Loucy (cell line): Measurements from ENCODE around the gene OR52I1.

ENCODE experiments used
- H2AFZ ChIP-seq: fragments of 200-600 bp; sonication (generic); 2 replicates; pipeline ENCODE4 v1.6.0; 2016; ENCODE audit warnings: antibody characterized with exemption, mild to moderate bottlenecking, low read length, moderate library complexity
- H3F3A ChIP-seq: fragments of 200-600 bp; 2 replicates; pipeline ENCODE4 v1.6.0; 2016; ENCODE audit warnings: antibody characterized with exemption, low read depth, mild to moderate bottlenecking
- H3K27me3 ChIP-seq: fragments of 200-600 bp; sonication (generic); 2 replicates; pipeline ENCODE4 v1.6.1; 2014; ENCODE audit warnings: low read length, mild to moderate bottlenecking; ENCODE audit not compliant: insufficient read depth, poor library complexity, severe bottlenecking
- H3K36me3 ChIP-seq: fragments of 200-600 bp; sonication (generic); 2 replicates; pipeline ENCODE4 v1.6.1; 2016; ENCODE audit warnings: low read length; ENCODE audit not compliant: insufficient read depth
- H3K4me1 ChIP-seq: fragments of 200-600 bp; sonication (generic); 2 replicates; pipeline ENCODE4 v1.5.1; 2014; ENCODE audit warnings: low read length, mild to moderate bottlenecking; ENCODE audit not compliant: insufficient read depth, poor library complexity, severe bottlenecking
- H3K4me2 ChIP-seq: fragments of 200-600 bp; sonication (generic); 2 replicates; pipeline ENCODE4 v1.6.0; 2014; ENCODE audit warnings: antibody characterized with exemption, low read length, low read depth, mild to moderate bottlenecking; ENCODE audit not compliant: poor library complexity, severe bottlenecking
- H3K4me3 ChIP-seq: fragments of 200-600 bp; sonication (generic); 2 replicates; pipeline ENCODE4 v1.5.1; 2014; ENCODE audit warnings: low read length, mild to moderate bottlenecking, mixed read lengths; ENCODE audit not compliant: poor library complexity, severe bottlenecking
- H3K79me2 ChIP-seq: fragments of 200-600 bp; sonication (generic); 2 replicates; pipeline ENCODE4 v1.6.1; 2014; ENCODE audit warnings: low read length; ENCODE audit not compliant: insufficient read depth
- H3K9ac ChIP-seq: fragments of 200-600 bp; sonication (generic); 2 replicates; pipeline ENCODE4 v1.6.0; 2014; ENCODE audit warnings: mild to moderate bottlenecking, low read depth, low read length, moderate library complexity; ENCODE audit not compliant: poor library complexity, severe bottlenecking
- H3K9me2 ChIP-seq: fragments of 200-600 bp; sonication (generic); replicated peaks from 2 replicates; pipeline ENCODE4 v1.6.1; 2016; ENCODE audit warnings: low read depth, low read length, mixed read lengths
- H3K9me3 ChIP-seq: fragments of 200-600 bp; sonication (generic); 2 replicates; pipeline ENCODE4 v1.6.1; 2014; ENCODE audit warnings: mild to moderate bottlenecking, antibody characterized with exemption, low read length, low read depth; ENCODE audit not compliant: insufficient read depth
- H4K20me1 ChIP-seq: fragments of 200-600 bp; sonication (generic); 2 replicates; pipeline ENCODE4 v1.6.0; 2014; ENCODE audit warnings: antibody characterized with exemption, low read length, mild to moderate bottlenecking; ENCODE audit not compliant: insufficient read depth, poor library complexity, severe bottlenecking
- EZH2phosphoT487 ChIP-seq: fragments of 200-600 bp; IDR thresholded peaks from 2 replicates; pipeline ENCODE4 v1.6.1; 2018; ENCODE audit warnings: antibody characterized with exemption, mild to moderate bottlenecking, moderate library complexity, borderline replicate concordance
- TF ChIP-seq, protein P1 (sequence below): fragments of 200-600 bp; sonication (generic); conservative IDR thresholded peaks from 2 replicates; pipeline ENCODE4 v1.5.1; 2014; ENCODE audit warnings: mild to moderate bottlenecking, antibody characterized with exemption, low read length

OR52I1 gene

DNA sequence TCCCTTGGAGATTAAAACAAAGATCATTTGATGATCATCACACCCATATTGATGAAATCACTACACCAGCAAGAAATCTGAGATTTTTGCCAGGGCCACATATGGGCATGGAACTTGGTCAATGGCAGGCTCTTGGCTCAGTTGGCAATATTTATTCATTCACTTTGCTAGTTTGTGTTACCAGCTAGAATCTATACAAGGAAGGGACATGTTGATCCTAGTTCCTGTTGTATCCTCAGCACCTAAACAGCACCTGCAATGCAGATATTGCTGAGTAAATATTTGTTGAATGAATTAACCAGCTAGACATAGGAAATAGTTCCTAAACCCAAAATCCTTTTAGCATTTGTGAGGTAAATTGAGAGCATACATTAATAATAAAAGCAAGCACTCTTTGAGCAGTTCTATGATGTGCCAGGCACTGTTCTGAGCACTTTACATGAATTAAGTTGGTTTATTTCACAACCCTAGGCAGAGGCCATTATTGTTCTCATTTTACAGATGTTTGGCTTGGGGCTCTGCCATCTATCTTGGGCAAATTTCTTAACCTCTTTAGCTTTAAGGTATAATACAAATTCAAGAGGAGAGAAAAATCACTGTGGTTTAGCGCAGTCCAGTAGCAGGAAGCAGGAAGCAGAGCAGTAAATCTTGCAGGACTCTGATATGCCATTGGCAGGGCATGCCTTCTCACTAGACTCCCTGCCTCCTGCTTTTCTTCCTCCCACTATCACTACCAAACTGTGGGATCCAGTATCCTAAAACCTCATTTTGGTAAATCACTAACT is 12.6 kb downstream of the OR52I1 start:
- Histone ChIP-seq H4K20me1 (no peaks in the 10 kb centered on the region), H3K4me3 (peak overlapping the region; percentile 93), H3K4me2 (peak overlapping the region; percentile 99), H3K27me3 (no peaks in the 10 kb centered on the region), H3K36me3 (peaks cover under 1% of the 10 kb centered on the region; the same call in 1 of the 2 replicates), H3F3A (no peaks in the 10 kb centered on the region), H3K9ac (peak overlapping the region; percentile 91), H2AFZ (no peak overlapping the region), H3K9me3 (no peaks in the 10 kb centered on the region), H3K4me1 (peaks cover 29% of the 10 kb centered on the region), H3K9me2 (no peaks in the 10 kb centered on the region), H3K79me2 (peaks cover 7% of the 10 kb centered on the region)
- TF ChIP-seq EZH2phosphoT487: no peak
- TF ChIP-seq, protein P1, sequence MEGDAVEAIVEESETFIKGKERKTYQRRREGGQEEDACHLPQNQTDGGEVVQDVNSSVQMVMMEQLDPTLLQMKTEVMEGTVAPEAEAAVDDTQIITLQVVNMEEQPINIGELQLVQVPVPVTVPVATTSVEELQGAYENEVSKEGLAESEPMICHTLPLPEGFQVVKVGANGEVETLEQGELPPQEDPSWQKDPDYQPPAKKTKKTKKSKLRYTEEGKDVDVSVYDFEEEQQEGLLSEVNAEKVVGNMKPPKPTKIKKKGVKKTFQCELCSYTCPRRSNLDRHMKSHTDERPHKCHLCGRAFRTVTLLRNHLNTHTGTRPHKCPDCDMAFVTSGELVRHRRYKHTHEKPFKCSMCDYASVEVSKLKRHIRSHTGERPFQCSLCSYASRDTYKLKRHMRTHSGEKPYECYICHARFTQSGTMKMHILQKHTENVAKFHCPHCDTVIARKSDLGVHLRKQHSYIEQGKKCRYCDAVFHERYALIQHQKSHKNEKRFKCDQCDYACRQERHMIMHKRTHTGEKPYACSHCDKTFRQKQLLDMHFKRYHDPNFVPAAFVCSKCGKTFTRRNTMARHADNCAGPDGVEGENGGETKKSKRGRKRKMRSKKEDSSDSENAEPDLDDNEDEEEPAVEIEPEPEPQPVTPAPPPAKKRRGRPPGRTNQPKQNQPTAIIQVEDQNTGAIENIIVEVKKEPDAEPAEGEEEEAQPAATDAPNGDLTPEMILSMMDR: no peak

DNA sequence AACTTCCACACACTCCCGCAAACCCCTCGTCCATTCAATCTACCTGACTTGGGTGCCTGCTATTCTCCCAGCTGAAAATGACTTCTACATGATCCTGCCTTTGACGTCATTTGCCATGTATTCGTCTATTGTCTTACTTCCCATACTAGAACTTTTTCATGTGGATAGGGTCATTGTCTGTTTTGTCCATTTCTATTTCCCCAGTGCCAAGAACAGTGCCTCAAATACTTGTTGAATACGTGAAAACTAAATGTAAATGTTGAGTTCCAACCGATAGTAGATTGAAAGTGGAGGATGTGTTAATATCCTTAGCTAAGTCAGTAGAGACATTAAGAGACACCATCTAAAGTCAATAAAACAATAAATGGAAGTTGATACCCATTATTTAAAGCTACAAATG is 13.3 kb downstream of the OR52I1 start:
- peaks cover 2% of the 10 kb centered on the region for H3K27me3 ChIP-seq
- H3K4me2 ChIP-seq: peak overlapping the region; percentile 99
- H3K4me1 ChIP-seq: peaks cover 29% of the 10 kb centered on the region
- peak overlapping the region; percentile 98; the same call in 1 of the 2 replicates for H2AFZ ChIP-seq
- no peak for TF ChIP-seq EZH2phosphoT487
- TF ChIP-seq, protein P1: no peak
- H3K79me2 ChIP-seq: peaks cover 7% of the 10 kb centered on the region
- no peaks in the 10 kb centered on the region for H3K9me3 ChIP-seq
- H3F3A ChIP-seq: no peaks in the 10 kb centered on the region
- peak overlapping the region; percentile 93 for H3K4me3 ChIP-seq
- no peaks in the 10 kb centered on the region; the same call in 1 of the 2 replicates for H3K36me3 ChIP-seq
- H4K20me1 ChIP-seq: no peaks in the 10 kb centered on the region
- peak overlapping the region; percentile 91 for H3K9ac ChIP-seq
- H3K9me2 ChIP-seq: no peaks in the 10 kb centered on the region

DNA sequence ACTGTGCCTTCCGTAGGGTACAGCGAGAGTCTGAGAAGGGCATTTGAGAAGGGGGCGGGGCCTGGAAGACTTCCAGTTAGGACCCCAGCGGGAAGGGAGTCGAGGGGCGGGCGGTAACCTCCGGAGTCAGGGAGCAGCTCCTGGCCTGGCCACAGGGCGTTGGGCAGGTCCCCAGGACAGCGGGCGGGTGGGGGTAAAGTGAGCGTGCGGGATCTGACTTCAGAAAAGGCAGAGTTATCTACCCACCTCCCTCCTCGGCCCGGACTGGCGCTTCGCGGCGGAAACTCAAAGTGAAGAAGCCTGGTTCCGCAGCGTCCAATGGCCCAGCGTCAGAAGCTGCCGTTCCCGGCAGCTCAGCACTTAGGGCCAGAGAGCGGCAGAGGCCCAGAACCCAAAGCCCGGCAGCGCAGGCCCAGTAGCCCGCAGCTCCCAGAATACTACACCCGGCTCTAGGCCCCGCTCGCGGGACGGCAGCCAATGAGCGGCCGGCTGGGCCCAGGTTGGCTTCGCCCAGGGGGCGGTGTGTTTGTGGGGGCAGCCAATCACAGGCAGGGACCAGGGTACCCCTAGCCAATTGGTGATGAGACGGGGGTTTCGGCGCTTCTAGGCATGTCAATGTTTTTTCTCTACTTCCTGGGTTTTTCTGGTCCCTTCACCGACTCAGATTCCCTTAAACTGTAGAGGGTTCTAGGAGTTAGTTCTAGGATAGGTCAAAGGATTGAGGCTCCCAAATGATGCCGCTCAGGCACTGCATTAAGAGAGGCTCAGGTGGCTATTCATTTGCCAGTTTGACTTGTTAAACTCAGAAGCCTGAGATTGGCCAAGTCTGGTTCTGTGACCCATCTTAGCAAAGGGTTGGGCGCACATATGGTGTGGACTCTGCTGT is 14.2 kb downstream of the OR52I1 start, which contains the start of gene TRIM68:
Gene TRIM68 (minus strand): TSS at position 451 of the 886 bp plus-strand sequence. CDS start 2,727 bp downstream, outside the sequence.
- peak within 1 kb of the TSS; percentile 91 for H3K9ac ChIP-seq
- peaks cover 7% of the 10 kb centered on the region for H3K79me2 ChIP-seq
- H3K9me2 ChIP-seq: no peaks in the 10 kb centered on the region
- no peaks in the 10 kb centered on the region for H3K9me3 ChIP-seq
- peaks cover 29% of the 10 kb centered on the region for H3K4me1 ChIP-seq
- H4K20me1 ChIP-seq: no peaks in the 10 kb centered on the region
- no peak for TF ChIP-seq EZH2phosphoT487
- TF ChIP-seq, protein P1: no peak
- H2AFZ ChIP-seq: peak within 1 kb of the TSS; percentile 100
- peak within 1 kb of the TSS; percentile 93 for H3K4me3 ChIP-seq
- peaks cover 9% of the 10 kb centered on the region for H3K27me3 ChIP-seq
- H3F3A ChIP-seq: no peaks in the 10 kb centered on the region
- H3K36me3 ChIP-seq: no peaks in the 10 kb centered on the region
- H3K4me2 ChIP-seq: peak within 1 kb of the TSS; percentile 99
